Endometrial microvascular endothelial cells (primary cell): ENCODE data around the gene STX3. TPM values are rescaled to one million over a fixed set of nuclear protein-coding genes. Genes with fewer than 3 reads are reported as not detected.
"Not testable (repeated sequence)": the region's sequence is repeated elsewhere in the genome, so short reads cannot be mapped to it uniquely, and the experiment has no call there.

Source experiments
- in situ Hi-C: cut with HindIII; loops from 2 replicates; pipeline ENCODE4 v1.10.0; 2017; ENCODE audit warnings: low sequenced_read_pairs, low pct_unique_long_range_greater_than_20kb; ENCODE audit errors: inconsistent ontology term
- total RNA-seq: library from RNA; depleted of rRNA; stranded (reverse); fragments of >200 nt; gene quantifications from one replicate; pipeline ENCODE4 v1.2.3, GENCODE V29; 2015; ENCODE audit errors: inconsistent ontology term

The STX3 gene
- total RNA-seq, 1 donor from 2014 or later: 24.4 TPM

- in situ Hi-C loops: no loop called here
Observed at GRCh38 chr11:59813364-59813763, 58.2 kb downstream of the STX3 start.

- in situ Hi-C loops: no loop called here
Observed at GRCh38 chr11:59814021-59814420, 58.8 kb downstream of the STX3 start.

- in situ Hi-C loops: no loop called here
Observed at GRCh38 chr11:59815754-59816153, 60.6 kb downstream of the STX3 start.

GRCh38 chr11:59816434-59816833, 61.3 kb downstream of the STX3 start:
- in situ Hi-C loops: not testable (repeated sequence)

- in situ Hi-C loops: no loop called here
Observed at GRCh38 chr11:59818572-59818971, 63.4 kb downstream of the STX3 start.

- in situ Hi-C loops: no loop called here
Observed at GRCh38 chr11:59822989-59823566, 67.9 kb downstream of the STX3 start.

- in situ Hi-C loops: no loop called here
Observed at GRCh38 chr11:59829358-59829757, 74.2 kb downstream of the STX3 start.

GRCh38 chr11:59833602-59834001, 78.4 kb downstream of the STX3 start:
- in situ Hi-C loops: no loop called here

GRCh38 chr11:59839615-59840014, 84.4 kb downstream of the STX3 start:
- in situ Hi-C loops: no loop called here

- in situ Hi-C loops: no loop called here
Observed at GRCh38 chr11:59841514-59841913, 86.3 kb downstream of the STX3 start.

- in situ Hi-C loops: no loop called here
Observed at GRCh38 chr11:59842316-59842715, 87.1 kb downstream of the STX3 start.

- in situ Hi-C loops: no loop called here
Observed at GRCh38 chr11:59845399-59845798, 90.2 kb downstream of the STX3 start, which contains the start of gene CBLIF. CBLIF (minus strand) TSS chr11:59845499; CDS start chr11:59845453, 46 bp downstream.

GRCh38 chr11:59846556-59846955, 91.4 kb downstream of the STX3 start:
- in situ Hi-C loops: no loop called here

GRCh38 chr11:59847626-59848025, 92.5 kb downstream of the STX3 start:
- in situ Hi-C loops: no loop called here

GRCh38 chr11:59848439-59848838, 93.3 kb downstream of the STX3 start:
- in situ Hi-C loops: not testable (repeated sequence)

GRCh38 chr11:59849129-59849528, 94.0 kb downstream of the STX3 start:
- in situ Hi-C loops: no loop called here

- in situ Hi-C loops: not testable (repeated sequence)
Observed at GRCh38 chr11:59849551-59849950, 94.4 kb downstream of the STX3 start.

GRCh38 chr11:59851416-59851815, 96.2 kb downstream of the STX3 start:
- in situ Hi-C loops: not testable (repeated sequence)

GRCh38 chr11:59854871-59855270, 99.7 kb downstream of the STX3 start:
- in situ Hi-C loops: no loop called here
